Endodermal cell (in vitro differentiated cells): ENCODE measurements around the gene OSM. TPM values are rescaled to one million over a fixed set of nuclear protein-coding genes. Genes with fewer than 3 reads are reported as not detected.

ENCODE experiments used
- DNase-seq: peaks from one replicate; pipeline ENCODE4 v3.0.0-alpha.2; 2017
- H3K27ac ChIP-seq: 2 replicates; pipeline ENCODE4 v1.5.1; 2013; ENCODE audit warnings: mild to moderate bottlenecking, low read depth, low read length, moderate library complexity
- H3K27me3 ChIP-seq: 2 replicates; pipeline ENCODE4 v1.6.1; 2013; ENCODE audit warnings: mild to moderate bottlenecking, low read length, moderate library complexity; ENCODE audit not compliant: insufficient read depth, control insufficient read depth, poor library complexity, severe bottlenecking
- H3K36me3 ChIP-seq: 2 replicates; pipeline ENCODE4 v1.7.0; 2013; ENCODE audit warnings: mild to moderate bottlenecking, low read length, moderate library complexity; ENCODE audit not compliant: control insufficient read depth, insufficient read depth
- H3K4me1 ChIP-seq: one replicate; pipeline ENCODE4 v1.7.0; 2013; ENCODE audit warnings: low read length; ENCODE audit not compliant: control insufficient read depth, insufficient read depth
- H3K4me3 ChIP-seq: 2 replicates; pipeline ENCODE4 v1.5.1; 2013; ENCODE audit warnings: mild to moderate bottlenecking, low read length, moderate library complexity
- H3K9ac ChIP-seq: 2 replicates; pipeline ENCODE4 v1.6.1; 2013; ENCODE audit warnings: mild to moderate bottlenecking, low read length, moderate library complexity; ENCODE audit not compliant: poor library complexity, severe bottlenecking; ENCODE audit errors: extremely low read depth
- H3K9me3 ChIP-seq: 2 replicates; pipeline ENCODE4 v1.6.1; 2013; ENCODE audit warnings: mild to moderate bottlenecking, low read length, moderate library complexity; ENCODE audit not compliant: control insufficient read depth
- H3K27ac Mint-ChIP-seq: 2 replicates; pipeline ENCODE4 v1.8.0; 2020; ENCODE audit warnings: mixed read lengths
- H3K27me3 Mint-ChIP-seq: 2 replicates; pipeline ENCODE4 v1.8.0; 2021; ENCODE audit warnings: mild to moderate bottlenecking, mixed read lengths; ENCODE audit not compliant: insufficient read depth
- H3K36me3 Mint-ChIP-seq: 2 replicates; pipeline ENCODE4 v1.8.0; 2020; ENCODE audit warnings: low read depth, mixed read lengths
- H3K4me1 Mint-ChIP-seq: 2 replicates; pipeline ENCODE4 v1.8.0; 2020; ENCODE audit warnings: mixed read lengths
- H3K4me3 Mint-ChIP-seq: 2 replicates; pipeline ENCODE4 v1.8.0; 2020; ENCODE audit warnings: mild to moderate bottlenecking, moderate library complexity, mixed read lengths
- H3K9me3 Mint-ChIP-seq: 2 replicates; pipeline ENCODE4 v1.8.0; 2020; ENCODE audit warnings: mild to moderate bottlenecking, mixed read lengths
- CTCF ChIP-seq: fragments of 200-600 bp; sonication (generic); conservative IDR thresholded peaks from 2 replicates; pipeline ENCODE4 v1.5.0; 2021; ENCODE audit warnings: antibody characterized with exemption, mild to moderate bottlenecking
- WGBS, 2 experiments: methylation state at CpG; one replicate each; pipeline versions ENCODE4 v1.1.5 to v1.1.7; 2013; ENCODE audit warnings: missing lambda C conversion rate in 2 of 2, mixed read lengths in 1 of 2; ENCODE audit not compliant: insufficient coverage in 1 of 2, insufficient read length in 1 of 2; 5-methylcytosine and 5-hydroxymethylcytosine counted together
- total RNA-seq, 2 donors: library from RNA; stranded (reverse); fragmentation: NEBNext Ultra II Directional in 1 of 2; extraction: Animal tissue kit (Norgen Biotek cat#: 25700) in 1 of 2; gene quantifications; 2 replicates in 1 of 2; 3 replicates in 1 of 2; pipeline ENCODE4 v1.2.1, GENCODE V29; 2021

OSM gene
- total RNA-seq, 2 donors from 2014 or later: not detected

- Histone ChIP-seq H3K9ac (no peak overlapping the region), H3K4me3 (peak overlapping the region; percentile 78), H3K36me3 (no peaks in the 10 kb centered on the region), H3K4me1 (no peaks in the 10 kb centered on the region), H3K27ac (no peak overlapping the region), H3K27me3 (peaks cover 38% of the 10 kb centered on the region), H3K9me3 (no peaks in the 10 kb centered on the region)
- 36% methylated on average over 12 of the region's 15 CpGs; no CpG with 5 or more reads in 1 of the 2 experiments for WGBS, 2 experiments
- peak overlapping the region; percentile 71 for H3K4me3 Mint-ChIP-seq
- no peak overlapping the region for H3K27ac Mint-ChIP-seq
- no peaks in the 10 kb centered on the region for H3K36me3 Mint-ChIP-seq
- no peak for TF ChIP-seq CTCF
- no peaks in the 10 kb centered on the region for H3K9me3 Mint-ChIP-seq
- peaks cover 5% of the 10 kb centered on the region for H3K4me1 Mint-ChIP-seq
- peaks cover 43% of the 10 kb centered on the region for H3K27me3 Mint-ChIP-seq
- peak; percentile 80 for DNase-seq
Measured at GRCh38 chr22:30245181-30245984, 21.3 kb downstream of the OSM start.

DNA sequence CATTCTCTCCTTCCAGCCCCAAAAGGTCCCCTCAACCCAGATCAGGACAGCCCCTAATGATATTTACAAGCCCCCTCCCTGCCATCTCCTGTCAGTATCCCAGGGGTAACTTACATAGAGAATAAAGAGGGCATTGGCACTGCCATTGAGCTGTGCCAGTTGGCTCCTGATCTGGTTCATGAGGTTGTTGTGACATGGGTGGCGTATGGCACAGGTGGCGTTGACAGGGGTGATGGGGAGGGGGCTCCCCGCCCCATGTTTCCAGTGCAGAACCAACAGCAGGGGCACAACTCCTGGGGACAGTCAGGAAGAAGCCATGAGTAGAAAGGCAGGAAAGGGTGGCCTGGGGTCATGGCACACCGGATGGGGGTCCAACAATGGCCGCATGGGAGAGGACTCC lies 22.0 kb downstream of the OSM start:
- peaks cover 43% of the 10 kb centered on the region for H3K27me3 Mint-ChIP-seq
- no peak overlapping the region for H3K9ac ChIP-seq
- peaks cover 38% of the 10 kb centered on the region for H3K27me3 ChIP-seq
- no peaks in the 10 kb centered on the region for H3K9me3 ChIP-seq
- H3K4me1 Mint-ChIP-seq: peaks cover 5% of the 10 kb centered on the region
- WGBS, 2 experiments: 98 to 100% methylated on average over 1 to 5 of the region's 5 CpGs
- no peak for DNase-seq
- H3K27ac ChIP-seq: no peak overlapping the region
- TF ChIP-seq CTCF: no peak
- no peaks in the 10 kb centered on the region for H3K36me3 Mint-ChIP-seq
- no peaks in the 10 kb centered on the region for H3K4me1 ChIP-seq
- H3K4me3 ChIP-seq: no peak overlapping the region
- no peaks in the 10 kb centered on the region for H3K36me3 ChIP-seq
- H3K27ac Mint-ChIP-seq: no peak overlapping the region
- H3K9me3 Mint-ChIP-seq: no peaks in the 10 kb centered on the region
- no peak overlapping the region for H3K4me3 Mint-ChIP-seq

DNA sequence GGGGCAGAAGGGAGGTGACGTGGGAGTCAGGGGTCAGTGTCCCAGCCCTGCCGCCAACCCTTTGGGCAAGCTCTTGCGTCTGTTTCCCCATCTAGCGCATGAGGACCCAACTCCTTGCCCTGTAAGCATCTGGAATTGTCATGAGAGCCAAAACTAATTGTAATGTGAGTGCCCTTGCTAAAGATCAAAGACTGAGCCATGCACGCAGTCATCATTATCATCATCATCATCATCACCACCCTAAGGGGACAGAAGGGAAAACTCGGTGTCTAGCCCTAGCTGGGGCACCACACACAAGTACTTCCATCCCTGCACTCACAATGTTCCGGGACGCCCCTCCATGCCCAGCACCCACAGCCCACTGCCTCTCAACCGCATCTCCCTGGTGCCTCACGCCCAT lies 22.6 kb downstream of the OSM start:
- Histone ChIP-seq H3K4me1 (no peaks in the 10 kb centered on the region), H3K4me3 (no peak overlapping the region), H3K36me3 (no peaks in the 10 kb centered on the region), H3K9me3 (no peaks in the 10 kb centered on the region), H3K27me3 (peaks cover 38% of the 10 kb centered on the region), H3K9ac (no peak overlapping the region), H3K27ac (no peak overlapping the region)
- Mint-ChIP-seq H3K4me1 (peaks cover 5% of the 10 kb centered on the region), H3K27ac (no peak overlapping the region), H3K36me3 (no peaks in the 10 kb centered on the region), H3K4me3 (no peak overlapping the region), H3K9me3 (no peaks in the 10 kb centered on the region), H3K27me3 (peaks cover 43% of the 10 kb centered on the region)
- no peak for TF ChIP-seq CTCF
- 93 to 100% methylated on average over 6 to 10 of the region's 10 CpGs for WGBS, 2 experiments
- no peak for DNase-seq
